Measurements from ENCODE around the gene NEFH.

Gene NEFH

GRCh38 chr22:29458551-29458950 is 21.5 kb upstream of the NEFH start:
- FAIRE-seq (no peak), DNase-seq (ENCODE audit: extremely low spot score, insufficient read length, low read depth) (no peak)

GRCh38 chr22:29459773-29460172 is 20.2 kb upstream of the NEFH start:
- no peak for DNase-seq (ENCODE audit: extremely low spot score, insufficient read length, low read depth)
- FAIRE-seq, result no peak

GRCh38 chr22:29461263-29461662 is 18.8 kb upstream of the NEFH start:
- DNase-seq (ENCODE audit: extremely low spot score, insufficient read length, low read depth) (no peak), FAIRE-seq (no peak)

GRCh38 chr22:29463629-29464028 is 16.4 kb upstream of the NEFH start:
- FAIRE-seq (no peak), DNase-seq (ENCODE audit: extremely low spot score, insufficient read length, low read depth) (no peak)

DNA sequence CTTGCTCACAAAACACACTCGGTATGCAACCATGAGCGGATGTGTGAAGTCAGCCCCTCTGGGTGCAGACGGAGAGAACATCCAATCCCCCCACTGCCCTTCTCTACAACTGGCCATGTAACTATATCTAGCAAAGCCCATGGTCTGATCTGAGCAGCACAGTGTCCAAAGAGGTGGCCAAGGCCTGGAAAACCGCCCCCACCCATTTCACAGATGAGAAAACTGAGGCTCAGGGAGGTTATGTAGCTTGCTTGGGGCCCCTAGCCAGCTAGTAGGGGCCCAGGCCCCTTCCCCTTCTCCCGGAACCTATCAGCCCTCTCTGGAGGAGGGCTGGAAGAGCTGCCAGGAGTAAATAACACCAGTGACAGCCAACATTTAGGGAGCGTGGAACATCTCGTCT is 15.4 kb upstream of the NEFH start:
- no peak for DNase-seq (ENCODE audit: extremely low spot score, insufficient read length, low read depth)
- no peak for FAIRE-seq

DNA sequence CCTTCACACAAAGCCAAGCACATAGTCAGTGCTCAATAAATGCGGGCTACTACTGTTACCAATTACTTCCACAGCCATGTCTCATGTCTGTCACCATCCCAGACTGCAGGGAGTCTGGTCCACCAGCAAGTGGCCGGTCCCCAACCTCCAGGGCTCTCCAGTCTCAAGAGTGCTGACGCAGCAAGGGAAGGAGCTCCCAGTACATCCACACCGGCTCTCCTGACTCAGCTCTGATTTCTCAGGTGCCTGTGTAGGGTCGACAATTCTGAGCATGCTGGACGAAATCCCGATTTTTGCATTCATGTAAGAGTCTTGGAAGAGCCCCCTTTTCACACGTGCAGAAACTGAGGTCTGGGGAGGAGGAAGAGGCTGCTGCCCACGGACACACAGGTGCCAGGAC is 10.3 kb upstream of the NEFH start:
- DNase-seq (ENCODE audit: extremely low spot score, insufficient read length, low read depth), result no peak
- no peak for FAIRE-seq

DNA sequence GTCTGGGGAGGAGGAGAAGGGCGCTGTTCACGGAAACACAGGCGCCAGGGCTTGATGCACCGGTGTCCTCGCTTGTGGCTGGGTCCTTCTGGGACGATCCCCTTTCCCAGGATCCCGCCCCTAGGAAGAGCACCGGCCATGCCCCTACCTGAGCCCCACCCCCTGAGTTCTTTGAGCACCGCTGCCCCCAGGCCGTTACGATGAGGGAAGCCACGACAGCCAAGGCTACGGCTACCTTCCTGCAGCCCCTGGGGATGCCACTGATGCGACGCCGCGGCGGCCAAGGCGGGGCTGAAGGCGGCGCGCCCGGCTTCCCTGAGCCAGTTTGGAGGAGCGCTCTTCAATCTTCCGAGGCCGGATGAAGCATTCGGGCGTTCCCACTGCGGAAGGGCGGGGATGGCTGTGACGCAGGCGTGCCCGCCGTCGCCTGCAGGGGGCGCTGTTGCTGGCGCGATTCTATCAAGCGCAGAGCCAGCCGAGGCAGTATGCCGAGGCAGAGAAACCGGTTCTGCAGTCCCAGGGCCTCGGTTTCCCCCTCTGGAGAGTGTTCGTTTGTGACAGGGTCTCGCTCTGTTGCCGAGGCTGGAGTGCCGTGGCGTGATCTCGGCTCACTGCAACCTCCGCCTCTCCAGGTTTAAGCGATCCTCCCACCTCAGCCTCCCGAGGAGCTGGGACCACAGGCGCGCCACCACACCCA is 9.7 kb upstream of the NEFH start:
- peak; percentile 72 for FAIRE-seq
- DNase-seq (ENCODE audit: extremely low spot score, insufficient read length, low read depth), result peak; percentile 78

- FAIRE-seq (no peak), DNase-seq (ENCODE audit: extremely low spot score, insufficient read length, low read depth) (no peak)
Observed at GRCh38 chr22:29473001-29473400, 7.0 kb upstream of the NEFH start.

DNA sequence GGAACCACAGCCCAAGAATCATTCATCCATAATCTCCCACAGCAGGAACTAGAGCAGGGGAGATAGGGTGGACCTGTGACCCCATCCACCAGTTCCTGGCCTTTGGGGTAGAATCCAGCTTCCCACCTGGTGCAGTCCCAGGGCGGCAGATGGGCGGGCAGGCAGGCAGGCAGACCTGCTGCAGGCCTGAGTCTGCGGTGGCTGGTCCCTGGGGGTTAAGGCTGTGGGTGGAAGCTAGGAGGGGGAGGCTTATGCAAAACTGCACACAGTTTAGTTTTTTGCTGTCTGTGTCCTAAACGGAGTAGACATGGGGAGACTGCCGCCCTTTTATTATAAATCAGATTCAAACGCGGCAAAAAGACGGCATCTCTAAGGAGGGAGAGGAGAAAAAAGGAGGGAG is 4.5 kb upstream of the NEFH start:
- DNase-seq (ENCODE audit: extremely low spot score, insufficient read length, low read depth) (peak; percentile 32), FAIRE-seq (peak; percentile 59)

DNA sequence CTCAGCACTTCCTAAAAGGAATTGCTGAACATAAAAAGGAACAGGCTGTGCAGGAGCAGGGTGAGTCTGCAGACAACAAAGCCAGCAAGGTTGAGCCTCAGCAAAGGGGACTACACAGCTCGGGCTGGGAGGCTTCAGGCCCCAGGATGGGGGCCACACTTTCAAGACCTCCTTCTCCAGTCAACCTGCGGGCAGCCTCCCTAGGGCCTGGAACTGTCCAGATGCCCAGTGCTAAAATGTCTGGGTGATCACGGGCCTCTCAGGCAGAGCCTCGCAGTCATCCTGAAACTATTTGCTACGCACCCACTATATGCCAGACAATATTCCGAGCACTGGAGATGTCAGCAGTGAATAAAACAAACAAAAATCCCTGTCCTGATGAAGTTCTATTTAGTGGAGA is 3.9 kb upstream of the NEFH start:
- DNase-seq (ENCODE audit: extremely low spot score, insufficient read length, low read depth), result no peak

DNA sequence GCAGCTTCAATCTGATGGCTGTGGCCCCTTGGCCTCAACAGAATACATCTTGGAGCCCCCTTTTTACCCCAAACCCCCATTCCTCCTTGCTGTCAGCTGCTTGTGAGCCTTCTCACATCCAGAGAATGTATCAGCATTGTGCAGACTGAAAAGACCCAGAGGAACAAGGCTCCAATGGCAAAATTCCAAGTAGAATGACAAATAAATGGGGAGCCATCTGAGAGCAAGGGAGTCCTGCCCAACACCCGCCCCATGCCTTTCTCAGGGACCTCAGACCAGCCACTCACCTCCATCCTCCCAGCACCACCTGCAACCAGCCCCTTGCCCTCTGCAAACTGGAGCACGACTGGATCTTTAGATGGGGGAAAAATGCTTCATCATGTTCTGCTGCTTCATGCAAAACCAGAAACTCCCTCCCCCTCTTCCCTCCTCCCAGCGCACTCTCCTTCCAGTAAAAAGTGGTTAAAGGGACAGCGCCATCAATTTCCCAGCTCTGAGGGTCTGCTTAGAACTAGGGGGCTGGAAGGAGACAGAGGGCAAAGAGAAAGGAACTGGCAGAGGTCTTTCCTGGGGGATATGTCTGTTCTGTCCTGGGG is 2.2 kb upstream of the NEFH start:
- no peak for FAIRE-seq

More for the DNA sequence above, 3.9 kb upstream of the NEFH start:
- FAIRE-seq, result no peak

GRCh38 chr22:29478326-29479276 is 1.4 kb upstream of the NEFH start:
- DNase-seq (ENCODE audit: extremely low spot score, insufficient read length, low read depth) (no peak), FAIRE-seq (no peak)

More for the DNA sequence above, 2.2 kb upstream of the NEFH start:
- DNase-seq (ENCODE audit: extremely low spot score, insufficient read length, low read depth), result no peak

DNA sequence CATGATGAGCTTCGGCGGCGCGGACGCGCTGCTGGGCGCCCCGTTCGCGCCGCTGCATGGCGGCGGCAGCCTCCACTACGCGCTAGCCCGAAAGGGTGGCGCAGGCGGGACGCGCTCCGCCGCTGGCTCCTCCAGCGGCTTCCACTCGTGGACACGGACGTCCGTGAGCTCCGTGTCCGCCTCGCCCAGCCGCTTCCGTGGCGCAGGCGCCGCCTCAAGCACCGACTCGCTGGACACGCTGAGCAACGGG is 169 bp downstream of the NEFH start:
- no peak for FAIRE-seq
- no peak for DNase-seq (ENCODE audit: extremely low spot score, insufficient read length, low read depth)

DNA sequence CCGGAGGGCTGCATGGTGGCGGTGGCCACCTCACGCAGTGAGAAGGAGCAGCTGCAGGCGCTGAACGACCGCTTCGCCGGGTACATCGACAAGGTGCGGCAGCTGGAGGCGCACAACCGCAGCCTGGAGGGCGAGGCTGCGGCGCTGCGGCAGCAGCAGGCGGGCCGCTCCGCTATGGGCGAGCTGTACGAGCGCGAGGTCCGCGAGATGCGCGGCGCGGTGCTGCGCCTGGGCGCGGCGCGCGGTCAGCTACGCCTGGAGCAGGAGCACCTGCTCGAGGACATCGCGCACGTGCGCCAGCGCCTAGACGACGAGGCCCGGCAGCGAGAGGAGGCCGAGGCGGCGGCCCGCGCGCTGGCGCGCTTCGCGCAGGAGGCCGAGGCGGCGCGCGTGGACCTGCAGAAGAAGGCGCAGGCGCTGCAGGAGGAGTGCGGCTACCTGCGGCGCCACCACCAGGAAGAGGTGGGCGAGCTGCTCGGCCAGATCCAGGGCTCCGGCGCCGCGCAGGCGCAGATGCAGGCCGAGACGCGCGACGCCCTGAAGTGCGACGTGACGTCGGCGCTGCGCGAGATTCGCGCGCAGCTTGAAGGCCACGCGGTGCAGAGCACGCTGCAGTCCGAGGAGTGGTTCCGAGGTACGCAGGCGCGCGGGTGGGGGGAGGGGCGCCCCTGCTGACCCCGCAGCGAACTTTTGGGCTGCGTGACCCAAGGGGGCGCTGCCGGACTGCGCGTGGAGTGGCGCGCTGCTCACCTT is 670 bp downstream of the NEFH start:
- FAIRE-seq (no peak), DNase-seq (ENCODE audit: extremely low spot score, insufficient read length, low read depth) (no peak)

GRCh38 chr22:29481265-29482000 is 1.4 kb downstream of the NEFH start:
- DNase-seq (ENCODE audit: extremely low spot score, insufficient read length, low read depth) (no peak), FAIRE-seq (no peak)

DNA sequence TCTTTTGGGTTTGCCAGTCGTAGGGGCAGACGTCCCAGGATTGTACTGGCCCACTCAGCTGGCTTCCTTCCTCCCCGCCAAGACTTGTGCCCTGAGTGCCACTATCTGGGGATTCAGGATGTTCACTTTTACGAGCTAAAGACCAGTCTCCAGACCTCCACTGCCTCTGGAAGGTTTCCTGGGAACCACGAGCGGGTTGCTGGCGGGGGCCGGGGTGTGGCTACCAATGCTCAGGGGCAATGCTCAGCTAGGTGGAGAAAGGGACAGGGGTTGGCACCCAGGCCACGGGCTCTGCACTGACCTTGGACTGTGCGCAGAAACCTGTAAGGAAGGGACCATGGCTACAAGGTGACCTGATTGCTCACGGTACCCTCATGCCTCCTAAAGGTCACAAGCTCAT is 2.2 kb downstream of the NEFH start:
- no peak for FAIRE-seq
- DNase-seq (ENCODE audit: extremely low spot score, insufficient read length, low read depth), result no peak

DNA sequence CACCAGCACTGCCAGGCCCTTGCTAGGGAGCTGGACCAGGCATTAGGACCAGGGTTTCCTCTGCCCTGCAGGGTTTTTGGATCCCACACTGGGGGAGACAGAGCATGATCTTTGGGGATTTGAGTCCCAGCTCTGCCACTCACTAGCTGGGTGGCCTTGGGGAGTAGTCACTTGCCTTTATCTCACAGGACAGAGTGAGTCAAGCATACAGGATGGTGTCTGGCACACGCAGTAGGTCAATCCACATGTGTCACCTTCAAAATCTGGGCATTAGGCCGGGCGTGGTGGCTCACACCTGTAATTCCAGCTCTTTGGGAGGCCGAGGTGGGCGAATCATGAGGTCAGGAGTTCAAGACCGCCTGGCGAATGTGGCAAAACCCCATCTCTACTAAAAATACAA is 2.7 kb downstream of the NEFH start:
- DNase-seq (ENCODE audit: extremely low spot score, insufficient read length, low read depth), result no peak
- FAIRE-seq, result no peak

- FAIRE-seq (no peak), DNase-seq (ENCODE audit: extremely low spot score, insufficient read length, low read depth) (no peak)
Observed at GRCh38 chr22:29483254-29483653, 3.2 kb downstream of the NEFH start.

GRCh38 chr22:29484642-29485041 is 4.6 kb downstream of the NEFH start:
- DNase-seq (ENCODE audit: extremely low spot score, insufficient read length, low read depth), result no peak
- no peak for FAIRE-seq

DNA sequence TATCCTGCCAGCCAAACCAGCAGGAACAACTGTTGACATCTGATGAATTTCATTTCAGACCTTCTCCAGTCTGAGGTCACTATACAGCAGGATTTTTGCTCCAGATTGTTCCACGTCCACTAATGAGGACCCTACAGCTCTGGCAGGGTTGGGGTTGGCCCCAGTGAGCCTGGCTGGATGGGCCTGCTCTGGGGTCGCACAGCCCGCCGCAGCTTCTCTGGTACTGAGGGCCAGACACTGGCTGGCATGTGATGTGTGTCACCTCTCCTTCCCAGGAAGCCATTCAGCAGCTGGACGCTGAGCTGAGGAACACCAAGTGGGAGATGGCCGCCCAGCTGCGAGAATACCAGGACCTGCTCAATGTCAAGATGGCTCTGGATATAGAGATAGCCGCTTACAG is 5.4 kb downstream of the NEFH start:
- DNase-seq (ENCODE audit: extremely low spot score, insufficient read length, low read depth) (no peak), FAIRE-seq (no peak)

All from GM18507 (cell line).